Nephron progenitor cell (in vitro differentiated cells): Measurements from ENCODE around the gene GTF3C5.
"Not testable (repeated sequence)": the region's sequence is repeated elsewhere in the genome, so short reads cannot be mapped to it uniquely, and the experiment has no call there.

Experiments
- DNase-seq: peaks from one replicate; pipeline ENCODE4 v3.0.0; 2021
- H3K27ac Mint-ChIP-seq: 2 replicates; pipeline ENCODE4 v1.8.0; 2021; ENCODE audit warnings: mild to moderate bottlenecking, moderate library complexity, mixed read lengths
- H3K27me3 Mint-ChIP-seq: 2 replicates; pipeline ENCODE4 v1.8.0; 2021; ENCODE audit warnings: mild to moderate bottlenecking, low read depth, mixed read lengths; ENCODE audit not compliant: poor library complexity
- H3K36me3 Mint-ChIP-seq: 2 replicates; pipeline ENCODE4 v1.8.0; 2021; ENCODE audit warnings: low read depth, mixed read lengths
- H3K4me1 Mint-ChIP-seq: 2 replicates; pipeline ENCODE4 v1.8.0; 2021; ENCODE audit warnings: mixed read lengths
- H3K4me3 Mint-ChIP-seq: 2 replicates; pipeline ENCODE4 v1.8.0; 2021; ENCODE audit warnings: mild to moderate bottlenecking, moderate library complexity, mixed read lengths
- H3K9me3 Mint-ChIP-seq: 2 replicates; pipeline ENCODE4 v1.8.0; 2021; ENCODE audit warnings: mild to moderate bottlenecking, moderate library complexity, mixed read lengths
- TF ChIP-seq, protein P1 (sequence below): fragments of 200-600 bp; sonication (generic); IDR thresholded peaks from 2 replicates; pipeline ENCODE4 v1.5.0; 2021; ENCODE audit warnings: antibody characterized with exemption

The GTF3C5 gene

DNA sequence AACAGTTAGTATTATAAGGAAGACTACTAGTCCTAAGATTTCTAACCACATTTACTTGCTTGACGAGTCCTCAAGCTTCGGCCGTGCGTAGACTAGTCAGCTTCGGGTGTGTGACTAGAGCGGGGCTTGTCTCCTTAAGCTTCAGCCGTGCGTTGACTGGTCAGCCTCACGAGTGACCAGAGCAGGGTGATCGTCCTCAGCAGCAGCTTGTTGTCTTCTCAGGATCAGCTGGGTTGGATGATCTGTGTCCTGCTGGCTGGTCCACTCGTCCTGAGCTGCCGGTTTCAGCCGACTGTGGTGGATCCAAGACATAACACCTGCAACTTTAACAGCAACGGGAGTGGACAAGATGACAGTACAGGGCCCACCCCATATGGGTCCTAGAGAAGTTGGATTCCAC is 47.7 kb downstream of the GTF3C5 start:
- Mint-ChIP-seq H3K27ac (no peak overlapping the region), H3K9me3 (no peaks in the 10 kb centered on the region), H3K36me3 (no peaks in the 10 kb centered on the region), H3K4me3 (no peak overlapping the region), H3K27me3 (peaks cover 17% of the 10 kb centered on the region), H3K4me1 (peaks cover 14% of the 10 kb centered on the region)
- DNase-seq: no peak
- TF ChIP-seq, protein P1, sequence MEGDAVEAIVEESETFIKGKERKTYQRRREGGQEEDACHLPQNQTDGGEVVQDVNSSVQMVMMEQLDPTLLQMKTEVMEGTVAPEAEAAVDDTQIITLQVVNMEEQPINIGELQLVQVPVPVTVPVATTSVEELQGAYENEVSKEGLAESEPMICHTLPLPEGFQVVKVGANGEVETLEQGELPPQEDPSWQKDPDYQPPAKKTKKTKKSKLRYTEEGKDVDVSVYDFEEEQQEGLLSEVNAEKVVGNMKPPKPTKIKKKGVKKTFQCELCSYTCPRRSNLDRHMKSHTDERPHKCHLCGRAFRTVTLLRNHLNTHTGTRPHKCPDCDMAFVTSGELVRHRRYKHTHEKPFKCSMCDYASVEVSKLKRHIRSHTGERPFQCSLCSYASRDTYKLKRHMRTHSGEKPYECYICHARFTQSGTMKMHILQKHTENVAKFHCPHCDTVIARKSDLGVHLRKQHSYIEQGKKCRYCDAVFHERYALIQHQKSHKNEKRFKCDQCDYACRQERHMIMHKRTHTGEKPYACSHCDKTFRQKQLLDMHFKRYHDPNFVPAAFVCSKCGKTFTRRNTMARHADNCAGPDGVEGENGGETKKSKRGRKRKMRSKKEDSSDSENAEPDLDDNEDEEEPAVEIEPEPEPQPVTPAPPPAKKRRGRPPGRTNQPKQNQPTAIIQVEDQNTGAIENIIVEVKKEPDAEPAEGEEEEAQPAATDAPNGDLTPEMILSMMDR: no peak

DNA sequence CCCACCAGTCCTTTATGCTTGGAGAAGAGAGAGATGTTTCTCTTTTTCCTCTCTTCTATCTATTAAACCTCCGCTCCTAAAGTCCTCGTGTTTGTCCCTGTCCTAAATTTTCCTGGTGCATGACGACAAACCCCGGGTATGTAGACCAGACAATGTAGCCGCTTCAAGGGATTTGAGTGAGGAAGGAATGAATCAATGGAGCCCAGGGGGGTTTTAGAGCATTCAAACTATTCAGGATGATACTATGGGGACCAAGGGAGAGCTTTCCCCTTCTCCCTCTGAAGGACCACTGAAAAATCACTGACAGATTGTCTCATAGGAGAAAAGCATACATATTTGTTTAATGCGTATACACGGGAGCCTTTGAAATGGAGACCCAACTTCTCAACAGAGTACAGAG is 49.4 kb downstream of the GTF3C5 start:
- TF ChIP-seq, protein P1: no peak
- DNase-seq: no peak

DNA sequence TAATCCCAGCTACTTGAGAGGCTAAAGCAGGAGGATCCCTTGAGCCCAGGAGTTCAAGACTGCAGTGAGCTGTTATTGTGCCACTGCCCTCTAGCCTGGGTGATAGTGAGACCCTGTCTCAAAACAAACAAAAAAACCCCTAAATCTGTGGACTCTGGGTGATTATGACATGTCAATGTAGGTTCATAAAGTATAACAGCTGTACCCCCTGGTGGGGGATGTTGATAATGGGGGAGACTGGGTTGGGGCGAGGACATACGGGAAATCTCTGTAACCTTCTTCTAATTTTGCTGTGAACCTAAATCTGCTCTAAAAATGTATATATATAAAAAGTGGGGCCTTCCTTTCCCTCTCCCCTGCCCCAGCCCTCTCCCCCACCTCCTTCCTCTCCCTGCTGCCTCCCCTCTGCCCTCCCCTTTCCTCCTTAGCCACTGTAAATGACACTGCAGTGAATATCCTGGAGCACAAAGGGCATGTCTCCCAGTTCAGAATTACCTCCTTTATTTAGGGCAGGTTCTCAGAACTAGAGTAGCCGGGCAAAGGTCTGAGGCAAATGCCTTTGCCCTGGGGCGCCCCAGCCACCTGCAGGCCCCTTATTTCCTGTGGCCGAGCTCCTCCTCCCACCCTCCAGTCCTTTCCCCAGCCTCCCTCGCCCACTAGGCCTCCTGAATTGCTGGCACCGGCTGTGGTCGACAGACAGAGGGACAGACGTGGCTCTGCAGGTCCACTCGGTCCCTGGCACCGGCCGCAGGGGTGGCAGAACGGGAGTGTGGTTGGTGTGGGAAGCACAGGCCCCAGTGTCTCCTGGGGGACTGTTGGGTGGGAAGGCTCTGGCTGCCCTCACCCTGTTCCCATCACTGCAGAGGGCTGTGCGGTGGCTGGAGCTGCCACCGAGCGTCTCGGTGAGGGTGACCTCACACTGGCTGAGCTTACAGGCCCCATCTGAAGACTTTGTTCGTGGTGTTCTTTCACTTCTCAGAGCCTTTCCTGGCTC is 50.3 kb downstream of the GTF3C5 start:
- not testable (repeated sequence) for H3K9me3 Mint-ChIP-seq, H3K27me3 Mint-ChIP-seq, H3K36me3 Mint-ChIP-seq, H3K4me3 Mint-ChIP-seq, DNase-seq, H3K27ac Mint-ChIP-seq, H3K4me1 Mint-ChIP-seq

More for the DNA sequence above, 49.4 kb downstream of the GTF3C5 start:
- no peaks in the 10 kb centered on the region for H3K9me3 Mint-ChIP-seq
- no peak overlapping the region for H3K4me3 Mint-ChIP-seq
- peaks cover 12% of the 10 kb centered on the region for H3K27me3 Mint-ChIP-seq
- peaks cover 14% of the 10 kb centered on the region for H3K4me1 Mint-ChIP-seq
- H3K27ac Mint-ChIP-seq: no peak overlapping the region
- H3K36me3 Mint-ChIP-seq: no peaks in the 10 kb centered on the region

- not testable (repeated sequence) for H3K27ac Mint-ChIP-seq, H3K9me3 Mint-ChIP-seq, H3K4me1 Mint-ChIP-seq, H3K27me3 Mint-ChIP-seq, DNase-seq, H3K4me3 Mint-ChIP-seq, H3K36me3 Mint-ChIP-seq
Measured at GRCh38 chr9:133081957-133082644, 51.3 kb downstream of the GTF3C5 start.

DNA sequence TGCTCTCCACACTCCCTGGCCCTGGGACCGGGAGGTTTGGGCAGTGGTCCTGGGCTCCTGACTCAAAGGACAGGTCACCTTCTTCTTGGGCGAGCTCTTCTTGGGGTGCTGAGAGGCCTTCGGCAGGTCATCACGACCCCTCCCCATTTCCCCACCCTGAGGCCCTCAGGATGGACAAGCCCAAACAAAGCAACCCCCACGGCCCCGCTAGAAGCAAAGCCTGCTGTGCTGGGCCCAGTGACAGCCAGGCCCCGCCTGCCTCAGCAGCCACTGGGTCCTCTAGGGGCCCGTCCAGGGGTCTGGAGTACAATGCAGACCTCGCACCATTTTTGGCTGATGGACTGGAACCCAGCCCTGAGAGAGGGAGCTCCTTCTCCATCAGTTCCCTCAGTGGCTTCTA is 52.9 kb downstream of the GTF3C5 start:
- H3K9me3 Mint-ChIP-seq, H3K27me3 Mint-ChIP-seq, H3K27ac Mint-ChIP-seq, H3K36me3 Mint-ChIP-seq, DNase-seq, H3K4me1 Mint-ChIP-seq, H3K4me3 Mint-ChIP-seq: not testable (repeated sequence)

DNA sequence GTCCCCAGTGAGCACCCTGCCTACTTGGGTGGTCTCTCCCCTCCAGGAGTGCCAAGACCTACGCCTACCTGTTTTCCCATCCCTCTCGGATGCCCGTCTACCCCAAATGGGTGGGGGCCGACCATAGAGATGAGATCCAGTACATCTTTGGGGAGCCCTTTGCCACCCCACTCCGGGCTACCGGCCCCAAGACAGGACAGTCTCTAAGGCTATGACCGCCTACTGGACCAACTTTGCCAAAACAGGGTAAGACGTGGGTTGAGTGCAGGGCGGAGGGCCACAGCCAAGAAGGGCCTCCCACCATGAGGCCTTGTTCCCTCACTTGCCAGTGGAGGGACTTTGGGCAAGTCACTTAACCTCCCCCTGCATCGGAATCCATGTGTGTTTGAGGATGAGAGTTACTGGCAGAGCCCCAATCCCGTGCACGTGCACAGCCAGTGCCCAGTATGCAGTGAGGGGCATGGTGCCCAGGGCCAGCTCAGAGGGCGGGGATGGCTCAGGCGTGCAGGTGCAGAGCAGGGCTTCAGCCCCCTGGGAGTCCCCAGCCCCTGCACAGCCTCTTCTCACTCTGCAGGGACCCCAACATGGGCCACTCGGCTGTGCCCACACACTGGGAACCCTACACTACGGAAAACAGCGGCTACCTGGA is 55.5 kb downstream of the GTF3C5 start:
- not testable (repeated sequence) for H3K4me3 Mint-ChIP-seq, DNase-seq, H3K27me3 Mint-ChIP-seq, H3K27ac Mint-ChIP-seq, H3K36me3 Mint-ChIP-seq, H3K4me1 Mint-ChIP-seq, H3K9me3 Mint-ChIP-seq

- H3K4me3 Mint-ChIP-seq: no peak overlapping the region
- no peak overlapping the region for H3K27ac Mint-ChIP-seq
- TF ChIP-seq, protein P1: no peak
- no peak for DNase-seq
- no peaks in the 10 kb centered on the region for H3K36me3 Mint-ChIP-seq
- H3K9me3 Mint-ChIP-seq: no peaks in the 10 kb centered on the region
- no peaks in the 10 kb centered on the region for H3K27me3 Mint-ChIP-seq
- peaks cover 4% of the 10 kb centered on the region for H3K4me1 Mint-ChIP-seq
Measured at GRCh38 chr9:133086894-133087293, 56.1 kb downstream of the GTF3C5 start.
